Right atrium auricular region (tissue), 2 donors: ENCODE data around the gene ETNK1. TPM values are rescaled to one million over a fixed set of nuclear protein-coding genes. Genes with fewer than 3 reads are reported as not detected.

Source experiments
- DNase-seq: peaks from one replicate; pipeline ENCODE4 v3.0.0-alpha.2; 2019; ENCODE audit warnings: low spot score
- H3K27ac ChIP-seq, 2 donors: fragments of 200-600 bp; sonication (generic); 1 replicate in 1 of 2; 2 replicates in 1 of 2; pipeline ENCODE4 v1.5.1; 2016 to 2019
- H3K27me3 ChIP-seq, 2 donors: fragments of 200-600 bp; sonication (generic); one replicate each; pipeline versions ENCODE4 v1.5.1 to v1.6.0; 2017 to 2019
- H3K36me3 ChIP-seq: fragments of 200-600 bp; sonication (generic); one replicate; pipeline ENCODE4 v1.5.1; 2016
- H3K4me1 ChIP-seq, 2 donors: fragments of 200-600 bp; sonication (generic); one replicate each; pipeline versions ENCODE4 v1.5.1 to v1.6.0; 2017 to 2019
- H3K4me3 ChIP-seq, 2 donors: fragments of 200-600 bp; sonication (generic); 1 replicate in 1 of 2; 2 replicates in 1 of 2; pipeline ENCODE4 v1.5.1; 2017 to 2019; ENCODE audit warnings: mild to moderate bottlenecking in 1 of 2, moderate library complexity in 1 of 2
- H3K9me3 ChIP-seq, 2 donors: fragments of 200-600 bp; sonication (generic); one replicate each; pipeline ENCODE4 v1.5.1; 2019
- total RNA-seq, 2 donors: library from RNA; depleted of rRNA; stranded (reverse); fragments of >200 nt; gene quantifications; one replicate each; pipeline ENCODE4 v1.1.0, GENCODE V29; 2016
- TF ChIP-seq, protein P1 (sequence below), 2 donors: fragments of 200-600 bp; sonication (generic); IDR thresholded peaks; one replicate each; pipeline ENCODE4 v1.5.1; 2019; ENCODE audit warnings: antibody characterized with exemption in 2 of 2

The ETNK1 gene, protein sequence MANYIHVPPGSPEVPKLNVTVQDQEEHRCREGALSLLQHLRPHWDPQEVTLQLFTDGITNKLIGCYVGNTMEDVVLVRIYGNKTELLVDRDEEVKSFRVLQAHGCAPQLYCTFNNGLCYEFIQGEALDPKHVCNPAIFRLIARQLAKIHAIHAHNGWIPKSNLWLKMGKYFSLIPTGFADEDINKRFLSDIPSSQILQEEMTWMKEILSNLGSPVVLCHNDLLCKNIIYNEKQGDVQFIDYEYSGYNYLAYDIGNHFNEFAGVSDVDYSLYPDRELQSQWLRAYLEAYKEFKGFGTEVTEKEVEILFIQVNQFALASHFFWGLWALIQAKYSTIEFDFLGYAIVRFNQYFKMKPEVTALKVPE
- total RNA-seq: 10 to 100 TPM; 13.9 to 17.1 TPM

DNA sequence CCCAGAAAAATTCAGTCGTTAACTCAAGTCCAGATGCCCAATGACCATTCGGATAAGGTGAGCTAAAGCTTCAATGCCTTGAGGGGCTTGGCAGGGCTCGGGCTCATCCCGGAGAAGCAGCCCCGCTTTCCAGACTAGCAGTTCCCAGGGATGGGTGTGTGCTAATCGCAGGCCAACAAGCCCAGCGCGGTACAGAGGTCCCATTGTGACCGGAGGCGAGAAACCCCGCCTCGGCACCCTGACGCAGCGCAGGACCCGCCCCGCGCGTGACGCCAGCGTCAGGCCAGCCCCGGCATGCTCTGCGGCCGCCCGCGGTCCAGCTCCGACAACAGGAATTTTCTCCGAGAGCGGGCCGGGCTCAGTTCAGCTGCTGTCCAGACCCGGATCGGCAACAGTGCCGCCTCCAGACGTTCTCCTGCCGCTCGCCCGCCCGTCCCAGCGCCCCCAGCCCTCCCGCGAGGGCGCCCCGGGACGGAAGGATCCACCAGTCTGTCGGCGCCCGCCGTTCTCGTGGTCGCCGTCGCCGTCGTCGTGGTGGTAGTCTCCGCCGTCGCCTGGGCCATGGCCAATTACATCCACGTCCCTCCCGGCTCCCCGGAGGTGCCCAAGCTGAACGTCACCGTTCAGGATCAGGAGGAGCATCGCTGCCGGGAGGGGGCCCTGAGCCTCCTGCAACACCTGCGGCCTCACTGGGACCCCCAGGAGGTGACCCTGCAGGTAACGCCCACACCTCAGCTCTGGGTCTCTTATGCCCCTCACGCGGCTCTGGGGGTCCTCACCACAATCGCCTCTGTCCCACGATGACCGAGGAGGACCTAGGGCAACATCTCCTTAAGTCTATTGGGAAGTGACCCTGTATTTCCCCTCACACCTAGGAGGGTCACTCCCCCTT is at the start of gene ETNK1:
TSS of gene ETNK1 (plus strand) at position 302 of the 892 bp plus-strand sequence. CDS start at position 562, 260 bp downstream.
- TF ChIP-seq, protein P1, sequence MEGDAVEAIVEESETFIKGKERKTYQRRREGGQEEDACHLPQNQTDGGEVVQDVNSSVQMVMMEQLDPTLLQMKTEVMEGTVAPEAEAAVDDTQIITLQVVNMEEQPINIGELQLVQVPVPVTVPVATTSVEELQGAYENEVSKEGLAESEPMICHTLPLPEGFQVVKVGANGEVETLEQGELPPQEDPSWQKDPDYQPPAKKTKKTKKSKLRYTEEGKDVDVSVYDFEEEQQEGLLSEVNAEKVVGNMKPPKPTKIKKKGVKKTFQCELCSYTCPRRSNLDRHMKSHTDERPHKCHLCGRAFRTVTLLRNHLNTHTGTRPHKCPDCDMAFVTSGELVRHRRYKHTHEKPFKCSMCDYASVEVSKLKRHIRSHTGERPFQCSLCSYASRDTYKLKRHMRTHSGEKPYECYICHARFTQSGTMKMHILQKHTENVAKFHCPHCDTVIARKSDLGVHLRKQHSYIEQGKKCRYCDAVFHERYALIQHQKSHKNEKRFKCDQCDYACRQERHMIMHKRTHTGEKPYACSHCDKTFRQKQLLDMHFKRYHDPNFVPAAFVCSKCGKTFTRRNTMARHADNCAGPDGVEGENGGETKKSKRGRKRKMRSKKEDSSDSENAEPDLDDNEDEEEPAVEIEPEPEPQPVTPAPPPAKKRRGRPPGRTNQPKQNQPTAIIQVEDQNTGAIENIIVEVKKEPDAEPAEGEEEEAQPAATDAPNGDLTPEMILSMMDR (IDR thresholded peaks at IDR 0.05): no peak

DNA sequence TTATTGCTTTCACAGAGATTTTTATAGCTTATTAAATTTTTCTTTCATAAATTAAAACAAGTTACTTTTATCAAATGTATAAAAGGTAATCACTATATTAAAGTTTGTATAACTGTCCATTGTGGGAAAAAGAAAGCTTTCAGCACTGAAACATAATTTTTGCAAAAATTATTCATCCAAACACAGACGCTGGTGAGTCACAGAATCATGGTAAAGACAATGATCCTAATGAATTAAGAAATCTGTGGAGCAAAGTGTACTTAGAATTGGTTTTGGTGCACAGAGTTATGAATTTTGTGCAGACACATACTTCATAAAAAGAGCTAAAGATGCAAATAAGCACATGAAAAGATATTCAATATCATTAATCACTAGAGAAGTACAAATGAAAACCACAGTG is 48.9 kb upstream of the ETNK1 start:
- H3K27me3 ChIP-seq: no peaks in the 10 kb centered on the region
- H3K4me3 ChIP-seq: no peak overlapping the region
- no peak for DNase-seq
- H3K9me3 ChIP-seq: no peaks in the 10 kb centered on the region
- no peaks in the 10 kb centered on the region for H3K4me1 ChIP-seq
- no peak overlapping the region for H3K27ac ChIP-seq
- TF ChIP-seq, protein P1 (IDR thresholded peaks at IDR 0.05): no peak
- H3K36me3 ChIP-seq: no peaks in the 10 kb centered on the region

More for the DNA sequence above, at the start of gene ETNK1:
- no peaks in the 10 kb centered on the region for H3K9me3 ChIP-seq
- H3K27me3 ChIP-seq: no peaks in the 10 kb centered on the region
- DNase-seq: peak; percentile 96
- H3K27ac ChIP-seq: peak within 1 kb of the TSS; percentile 97 to 99
- peak within 1 kb of the TSS; percentile 90 to 93 for H3K4me3 ChIP-seq
- H3K36me3 ChIP-seq: no peaks in the 10 kb centered on the region
- H3K4me1 ChIP-seq: peaks cover 0 to 25% of the 10 kb centered on the region in 2 donors

DNA sequence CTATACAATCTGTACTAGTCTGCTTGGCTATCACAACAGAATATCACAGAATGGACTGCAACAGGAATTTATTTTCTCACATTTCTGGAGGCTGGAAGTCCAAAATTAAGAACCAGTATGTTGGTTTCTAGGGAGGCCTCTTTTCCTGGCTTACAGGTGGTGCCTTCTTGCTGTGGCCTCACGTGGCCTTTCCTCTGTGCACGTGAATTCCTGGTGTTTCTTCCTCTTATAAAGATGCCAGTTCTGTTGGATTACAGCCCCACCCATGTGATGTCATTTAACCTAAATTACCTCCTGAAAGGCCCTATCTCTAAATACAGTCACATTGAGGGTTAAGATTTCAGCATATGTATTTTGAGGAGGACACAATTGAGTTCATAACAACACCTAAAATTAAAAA is 48.5 kb upstream of the ETNK1 start:
- H3K27ac ChIP-seq: no peak overlapping the region
- TF ChIP-seq, protein P1 (IDR thresholded peaks at IDR 0.05): no peak
- H3K4me1 ChIP-seq: no peaks in the 10 kb centered on the region
- no peaks in the 10 kb centered on the region for H3K27me3 ChIP-seq
- H3K4me3 ChIP-seq: no peak overlapping the region
- no peaks in the 10 kb centered on the region for H3K36me3 ChIP-seq
- H3K9me3 ChIP-seq: no peaks in the 10 kb centered on the region
- DNase-seq: no peak

DNA sequence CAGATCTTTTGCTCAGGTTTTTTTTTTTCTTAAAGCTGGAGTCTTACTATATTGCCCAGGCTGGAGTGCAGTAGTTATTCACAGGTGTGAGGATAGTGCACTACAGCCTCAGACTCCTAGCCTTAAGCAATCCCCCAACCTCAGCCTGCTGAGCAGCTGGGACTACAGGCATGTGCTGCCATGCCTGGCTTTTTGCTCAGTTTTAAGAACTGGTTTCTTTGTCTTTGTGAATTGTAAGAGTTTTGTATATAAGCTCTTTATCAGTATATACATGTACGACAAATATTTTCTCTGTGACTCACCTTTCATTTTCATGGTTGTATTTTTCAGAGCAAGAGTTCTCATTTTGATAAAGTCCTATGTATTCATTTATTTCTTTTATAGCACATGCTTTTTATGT is 47.3 kb upstream of the ETNK1 start:
- Histone ChIP-seq H3K4me1 (no peaks in the 10 kb centered on the region), H3K27ac (no peak overlapping the region), H3K9me3 (no peaks in the 10 kb centered on the region), H3K27me3 (no peaks in the 10 kb centered on the region), H3K4me3 (no peak overlapping the region), H3K36me3 (no peaks in the 10 kb centered on the region)
- TF ChIP-seq, protein P1 (IDR thresholded peaks at IDR 0.05): no peak
- no peak for DNase-seq

DNA sequence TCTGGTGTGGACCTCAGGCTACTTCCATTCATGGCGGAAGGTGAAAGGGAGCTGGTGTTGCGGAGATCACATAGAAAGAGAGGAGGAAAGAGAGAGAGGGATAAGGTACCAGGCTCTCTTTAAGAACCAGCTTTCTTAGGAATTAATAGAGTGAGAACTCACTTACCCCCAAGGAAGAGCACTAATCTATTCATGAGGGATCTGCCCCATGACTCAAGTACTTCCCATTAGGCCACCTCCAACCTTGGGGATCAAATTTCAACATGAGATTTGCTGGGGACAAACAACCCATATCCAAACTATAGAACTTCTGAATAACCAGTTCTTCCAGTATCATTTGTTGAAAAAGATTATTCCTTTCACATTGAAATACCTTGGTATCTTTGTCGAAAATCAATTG is 46.6 kb upstream of the ETNK1 start:
- no peak for DNase-seq
- TF ChIP-seq, protein P1 (IDR thresholded peaks at IDR 0.05): no peak
- Histone ChIP-seq H3K9me3 (no peaks in the 10 kb centered on the region), H3K27me3 (no peaks in the 10 kb centered on the region), H3K36me3 (no peaks in the 10 kb centered on the region), H3K4me3 (no peak overlapping the region), H3K4me1 (no peaks in the 10 kb centered on the region), H3K27ac (no peak overlapping the region)
